DMS79 treated with DMSO at 0.1 percent for 48 hours (cell line): ENCODE results near the gene SERPINB10.

ENCODE experiments used
- DNase-seq: peaks from one replicate; lab custom pipeline; 2025; lab: John Stamatoyannopoulos, UW

The SERPINB10 gene

DNA sequence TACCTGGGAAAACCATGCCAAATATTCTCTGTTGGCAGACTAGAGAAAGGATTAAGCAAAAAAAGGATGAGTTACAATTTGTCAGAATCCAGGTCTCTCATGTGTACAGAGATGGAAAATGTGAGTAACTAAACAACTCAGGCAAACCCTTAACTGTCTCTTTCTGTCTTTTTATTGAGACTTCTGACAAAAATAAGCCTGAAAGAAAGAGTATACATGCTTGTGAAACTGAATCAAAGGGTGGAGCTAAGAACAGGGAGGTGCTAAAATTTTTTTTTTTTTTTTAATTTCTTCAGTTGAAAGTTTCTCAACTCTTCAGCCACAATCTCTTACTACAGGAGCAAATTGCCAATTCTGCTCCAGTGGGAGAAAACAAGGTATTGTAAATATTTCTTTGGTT is at the start of gene SERPINB10:
Gene SERPINB10 (plus strand): TSS at position 295 of the 400 bp plus-strand sequence. CDS start 7,553 bp downstream, outside the sequence.
- DNase-seq = no peak

DNA sequence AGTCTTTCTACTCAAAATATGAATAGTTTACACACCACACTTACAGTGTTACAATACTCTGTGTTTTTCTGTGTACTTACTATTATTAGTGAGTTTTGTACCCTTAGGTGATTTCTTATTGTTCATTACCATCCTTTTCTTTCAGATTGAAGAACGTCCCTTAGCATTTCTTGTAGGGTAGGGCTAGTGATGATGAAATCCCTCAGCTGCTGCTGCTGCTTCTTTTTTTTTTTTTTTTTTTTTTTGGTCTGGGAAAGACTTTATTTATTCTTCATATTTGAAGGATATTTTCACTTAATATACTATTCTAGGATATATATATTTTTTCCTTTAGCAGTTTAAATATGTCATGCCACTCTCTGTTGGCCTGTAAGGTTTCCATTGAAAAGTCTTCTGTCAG is 49.3 kb upstream of the SERPINB10 start:
- DNase-seq = no peak

DNA sequence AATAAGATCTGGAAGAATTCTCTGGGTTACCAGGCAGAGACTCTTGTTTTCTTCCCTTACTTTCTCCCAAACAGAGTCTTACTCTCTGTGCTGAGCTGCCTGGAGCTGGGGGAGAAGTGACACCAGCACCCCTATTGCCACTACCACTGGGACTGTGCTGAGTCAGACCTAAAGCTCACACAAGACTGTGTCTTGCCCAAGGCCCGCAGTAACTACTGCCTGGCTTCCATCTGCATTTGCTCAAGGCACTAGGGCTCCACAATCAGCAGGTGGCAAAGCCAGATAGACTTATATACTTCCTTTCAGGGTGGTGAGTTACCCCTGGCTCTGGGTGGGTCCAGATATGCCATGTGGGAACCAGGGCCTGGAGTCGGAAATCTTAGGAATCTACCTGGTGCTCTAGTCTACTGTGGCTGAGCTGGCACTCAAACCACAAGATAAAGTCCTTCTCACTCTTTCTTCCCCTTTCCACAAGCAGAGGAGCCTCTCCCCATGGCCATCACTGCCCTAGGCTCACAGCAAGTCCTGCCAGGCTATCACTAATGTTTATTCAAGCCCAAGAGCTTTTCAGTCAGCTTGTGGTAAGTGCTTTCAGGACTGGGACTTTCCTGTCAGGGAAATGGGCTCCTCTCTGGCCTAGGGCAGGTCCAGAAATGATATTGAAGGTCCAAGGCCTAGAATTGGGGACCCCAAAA is 47.8 kb upstream of the SERPINB10 start:
- DNase-seq = no peak

GRCh38 chr18:63860531-63860930 is 47.2 kb upstream of the SERPINB10 start:
- DNase-seq = no peak

DNA sequence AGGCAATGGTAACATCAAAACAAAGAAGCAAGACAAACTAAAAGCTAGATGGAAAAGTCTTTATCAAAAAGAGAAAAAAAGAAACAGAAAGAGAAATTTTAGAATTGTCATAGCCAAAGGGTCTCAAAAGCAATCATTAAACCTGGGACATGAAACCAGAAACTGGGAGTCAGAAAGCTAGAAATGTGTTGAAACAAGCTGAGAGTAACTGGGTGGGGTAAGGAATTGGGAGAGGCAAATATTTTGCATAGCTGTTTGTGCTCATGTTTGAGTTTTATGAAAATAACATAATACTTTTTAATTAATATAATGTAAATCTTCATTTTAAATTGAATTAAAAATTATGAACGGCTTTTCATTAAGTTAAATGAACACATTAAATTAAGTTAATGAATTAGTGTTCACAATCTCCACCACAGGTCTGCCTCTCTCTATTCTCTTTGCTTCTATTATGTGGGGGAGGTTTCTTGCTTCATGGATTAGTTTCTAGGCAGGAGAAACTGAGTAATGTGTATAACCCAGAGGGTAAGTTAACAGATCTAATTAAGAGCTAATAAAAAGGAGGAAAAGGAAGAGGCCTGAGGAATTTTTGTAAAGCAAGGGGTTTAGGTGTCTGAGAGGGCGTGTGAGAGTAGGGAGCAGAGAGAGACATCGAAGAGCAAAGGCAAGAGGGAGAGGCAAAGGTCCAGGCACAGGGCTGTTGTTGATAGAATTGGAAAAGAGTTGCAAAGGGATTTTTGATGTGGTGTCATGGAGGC is 40.2 kb upstream of the SERPINB10 start:
- DNase-seq = no peak

DNA sequence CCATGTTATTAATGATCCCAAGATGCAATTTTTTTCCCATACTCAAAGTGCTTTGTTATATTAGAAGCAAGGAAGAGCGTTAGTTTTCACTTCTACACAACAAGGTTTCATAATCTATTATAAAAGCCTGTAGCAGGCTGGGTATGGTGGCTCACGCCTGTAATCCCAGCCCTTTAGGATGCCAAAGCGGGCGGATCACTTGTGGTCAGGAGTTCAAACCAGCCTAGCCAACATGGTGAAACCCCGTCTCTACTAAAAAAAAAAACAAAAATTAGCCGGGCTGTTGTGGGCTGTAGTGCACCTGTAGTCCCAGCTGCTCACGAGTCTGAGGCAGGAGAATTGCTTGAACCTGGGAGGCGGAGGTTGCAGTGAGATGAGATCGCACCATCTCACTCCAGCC is 39.2 kb upstream of the SERPINB10 start:
- no peak for DNase-seq

GRCh38 chr18:63869374-63869773 is 38.4 kb upstream of the SERPINB10 start:
- DNase-seq = no peak

- no peak for DNase-seq
These were observed 37.9 kb upstream of the SERPINB10 start for GRCh38 chr18:63869851-63870250.

GRCh38 chr18:63871836-63872235 is 35.9 kb upstream of the SERPINB10 start:
- DNase-seq = no peak

- DNase-seq = no peak
These were observed 35.2 kb upstream of the SERPINB10 start for GRCh38 chr18:63872586-63872985.

GRCh38 chr18:63878343-63878742 is 29.4 kb upstream of the SERPINB10 start:
- DNase-seq = no peak

- DNase-seq = no peak
These were observed 28.8 kb upstream of the SERPINB10 start for GRCh38 chr18:63878925-63879324.

GRCh38 chr18:63879709-63880108 is 28.0 kb upstream of the SERPINB10 start:
- DNase-seq = no peak

GRCh38 chr18:63881851-63882250 is 25.9 kb upstream of the SERPINB10 start:
- no peak for DNase-seq

- no peak for DNase-seq
These were observed 25.2 kb upstream of the SERPINB10 start for GRCh38 chr18:63882333-63883141.

DNA sequence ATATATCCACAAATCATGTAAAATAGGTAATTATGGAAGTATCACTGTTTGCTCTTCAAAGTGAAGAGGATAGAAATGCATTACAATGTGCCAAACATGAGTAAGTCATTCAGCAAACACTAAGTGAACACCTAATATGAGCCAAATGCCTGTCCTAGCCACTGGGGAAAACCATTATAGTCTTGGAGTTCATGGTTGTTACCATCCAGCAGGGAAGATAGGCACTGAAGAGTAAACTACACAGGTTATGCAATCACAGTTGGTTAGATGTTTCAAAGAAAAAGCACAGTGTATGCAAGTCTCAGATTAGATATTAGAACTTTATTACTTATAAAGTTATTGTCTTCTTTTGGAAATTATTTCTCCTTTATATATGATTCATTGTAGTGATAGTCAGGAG is 24.1 kb upstream of the SERPINB10 start:
- no peak for DNase-seq

GRCh38 chr18:63887424-63887823 is 20.3 kb upstream of the SERPINB10 start, which contains the start of gene SERPINB2:
Gene SERPINB2 (plus strand): TSS chr18:63887705. CDS start chr18:63891445, 3,740 bp downstream.
- no peak for DNase-seq

- no peak for DNase-seq
These were observed 19.1 kb upstream of the SERPINB10 start for GRCh38 chr18:63888470-63889190.

GRCh38 chr18:63889626-63890025 is 18.1 kb upstream of the SERPINB10 start:
- no peak for DNase-seq

DNA sequence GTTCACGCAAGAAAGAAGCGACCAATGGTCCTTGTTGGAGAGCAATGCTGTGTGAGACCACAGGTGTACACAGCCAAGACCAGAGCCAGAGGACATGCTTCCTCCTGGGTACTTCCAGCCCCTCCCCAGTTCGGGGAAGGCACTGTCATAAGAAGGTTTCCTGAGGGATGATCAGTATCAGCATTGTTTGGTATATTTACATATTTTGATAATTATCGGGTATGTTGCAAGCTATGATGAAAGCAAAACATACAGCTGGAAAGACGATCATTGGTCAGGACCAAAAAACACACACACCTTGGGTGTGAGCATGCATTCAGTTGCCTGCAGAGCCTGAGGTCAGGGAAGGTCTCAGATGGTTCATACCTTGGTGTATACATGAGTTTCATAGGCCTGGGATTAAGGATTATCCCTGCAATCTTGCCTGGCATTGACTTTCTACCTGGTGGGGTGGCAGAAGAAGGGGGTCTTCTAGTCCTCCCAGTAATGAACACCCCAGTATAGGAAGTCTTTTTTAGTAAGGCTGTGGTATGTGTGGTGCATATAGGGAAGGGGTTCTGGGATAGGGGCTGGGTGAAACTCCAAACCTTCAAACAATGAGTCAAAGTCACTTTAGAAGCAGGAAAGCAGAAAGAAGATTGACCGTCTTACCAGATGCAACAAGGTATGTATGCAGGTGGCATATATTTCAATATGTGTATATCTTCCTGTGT is 17.4 kb upstream of the SERPINB10 start:
- DNase-seq = no peak

- DNase-seq = no peak
These were observed 16.8 kb upstream of the SERPINB10 start for GRCh38 chr18:63890950-63891304.
